ENCODE data around the gene PLCXD3. TPM values are rescaled to one million over a fixed set of nuclear protein-coding genes. Genes with fewer than 3 reads are reported as not detected.

The PLCXD3 gene
- total and polyA plus RNA-seq, 2 of the 4 experiments (the other 2 are of a cell fraction), result under 0.01 to 0.02 TPM

DNA sequence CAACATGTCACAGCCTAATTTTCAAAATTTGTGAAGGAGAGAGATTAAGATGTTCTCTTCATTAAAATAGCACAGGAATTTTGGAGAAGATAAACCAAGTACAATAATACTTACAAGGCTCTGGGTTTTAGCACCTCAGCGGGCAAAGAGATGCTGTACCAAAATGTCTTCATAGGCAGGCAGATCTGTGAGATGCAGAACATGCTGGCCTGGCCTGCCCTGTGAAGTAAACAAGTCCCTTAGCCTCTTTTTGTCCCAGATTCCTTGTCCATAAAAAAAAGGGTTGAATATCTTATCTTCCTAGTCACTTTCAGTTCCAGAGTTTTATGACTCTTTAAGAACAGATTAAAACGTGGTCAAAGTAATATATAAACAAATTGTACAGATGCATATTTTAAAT is 244.0 kb downstream of the PLCXD3 start:
- ChIA-PET POLR2A (ENCODE audit: unreplicated experiment) (no interaction called here), CTCF (interaction anchor here (0.6 to 0.9 kb wide), 3 partner anchors 12 to 1852 kb away, joined by 3 to 4 read pairs (median 3); no protein-coding TSS in a partner anchor)
- ATAC-seq (ENCODE audit: low read depth) (no peak), DNase-seq (no peak)
- Histone ChIP-seq H2BK15ac (ENCODE audit: low read depth, low read length) (peak overlapping the region; percentile 69; the same call in 1 of the 3 replicates), H2BK120ac (ENCODE audit: low read depth, low read length) (peak overlapping the region; percentile 60), H3K4me1 (ENCODE audit: control insufficient read depth, insufficient read depth, low read length) (peaks cover 3% of the 10 kb centered on the region), H3K56ac (ENCODE audit: extremely low read depth, insufficient read depth, low read length) (no peak overlapping the region), H3K18ac (ENCODE audit: low read depth, low read length) (peak overlapping the region; percentile 90; the same call in 1 of the 2 replicates), H4K8ac (ENCODE audit: low read depth in 2 of 2, low read length in 2 of 2) (peak overlapping the region in 1 of 2 experiments; percentile 76; a peak in 2 of 4 replicates), H3K14ac (replicated peaks; ENCODE audit: low read depth, low read length) (0 out of 2 replicates have a peak overlapping the region, but pooled peaks have one; percentile 24), H2BK20ac (ENCODE audit: low read depth, low read length) (0 out of 2 replicates have a peak overlapping the region, but pooled peaks have one; percentile 24), H4K5ac (ENCODE audit: low read depth, low read length) (peak overlapping the region; percentile 78; the same call in 1 of the 2 replicates), H4K20me1 (ENCODE audit: insufficient read depth, low read length) (no peaks in the 10 kb centered on the region), H2AFZ (replicated peaks; ENCODE audit: low read length, poor library complexity) (peak overlapping the region; percentile 77), H3K9me3 (ENCODE audit: control insufficient read depth, insufficient read depth, low read length) (no peaks in the 10 kb centered on the region), H2AK9ac (replicated peaks; ENCODE audit: low read depth, low read length, poor library complexity) (no peak overlapping the region), H3K9ac (ENCODE audit: low read depth, low read length) (no peak overlapping the region), H3K36me3 (ENCODE audit: control insufficient read depth, insufficient read depth, low read length) (no peaks in the 10 kb centered on the region), H3K4me3 (ENCODE audit: insufficient read depth, low read depth, low read length) (no peak overlapping the region), H3K23ac (ENCODE audit: low read depth, low read length) (no peak overlapping the region), H2AK5ac (ENCODE audit: low read depth, low read length) (no peak overlapping the region), H3K79me1 (ENCODE audit: low read depth in 1 of 2, low read length in 2 of 2) (no peaks in the 10 kb centered on the region), H3K4me2 (ENCODE audit: low read depth, low read length) (no peak overlapping the region), H2BK5ac (ENCODE audit: low read depth, low read length, poor library complexity, severe bottlenecking) (no peak overlapping the region), H3K4ac (ENCODE audit: low read depth, low read length) (no peak overlapping the region), H3K27ac (ENCODE audit: insufficient read depth, low read length) (no peak overlapping the region), H3K27me3 (ENCODE audit: control insufficient read depth, insufficient read depth, low read length) (no peaks in the 10 kb centered on the region), H4K91ac (ENCODE audit: insufficient read depth, low read depth, low read length) (no peak overlapping the region), H3K9me1 (ENCODE audit: insufficient read depth, low read length) (no peaks in the 10 kb centered on the region)
- no CpG with 5 or more reads among the region's 2 CpGs for WGBS, 2 experiments (ENCODE audit: extremely low coverage in 2 of 2, insufficient read length in 1 of 2)
- intact Hi-C loops (cut with micrococcal nuclease), result loop anchor here (5.0 kb wide), 1 partner anchor 576 kb away; no protein-coding TSS in a partner anchor
- no TSS peak for BruUV-seq (replicated peaks)
- no peak for TF ChIP-seq RAD21 (IDR thresholded peaks at IDR 0.05; ENCODE audit: low read length)
- TF ChIP-seq NFE2L2 (IDR thresholded peaks at IDR 0.05; ENCODE audit: low read depth, low read length), result no peak
- TF ChIP-seq, protein P1, sequence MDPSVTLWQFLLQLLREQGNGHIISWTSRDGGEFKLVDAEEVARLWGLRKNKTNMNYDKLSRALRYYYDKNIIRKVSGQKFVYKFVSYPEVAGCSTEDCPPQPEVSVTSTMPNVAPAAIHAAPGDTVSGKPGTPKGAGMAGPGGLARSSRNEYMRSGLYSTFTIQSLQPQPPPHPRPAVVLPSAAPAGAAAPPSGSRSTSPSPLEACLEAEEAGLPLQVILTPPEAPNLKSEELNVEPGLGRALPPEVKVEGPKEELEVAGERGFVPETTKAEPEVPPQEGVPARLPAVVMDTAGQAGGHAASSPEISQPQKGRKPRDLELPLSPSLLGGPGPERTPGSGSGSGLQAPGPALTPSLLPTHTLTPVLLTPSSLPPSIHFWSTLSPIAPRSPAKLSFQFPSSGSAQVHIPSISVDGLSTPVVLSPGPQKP (IDR thresholded peaks at IDR 0.05; ENCODE audit: borderline replicate concordance, low read depth, low read length), result no peak
- TF ChIP-seq MAZ (IDR thresholded peaks at IDR 0.05; ENCODE audit: borderline replicate concordance, low read depth, low read length), result no peak
- TF ChIP-seq, protein P2, sequence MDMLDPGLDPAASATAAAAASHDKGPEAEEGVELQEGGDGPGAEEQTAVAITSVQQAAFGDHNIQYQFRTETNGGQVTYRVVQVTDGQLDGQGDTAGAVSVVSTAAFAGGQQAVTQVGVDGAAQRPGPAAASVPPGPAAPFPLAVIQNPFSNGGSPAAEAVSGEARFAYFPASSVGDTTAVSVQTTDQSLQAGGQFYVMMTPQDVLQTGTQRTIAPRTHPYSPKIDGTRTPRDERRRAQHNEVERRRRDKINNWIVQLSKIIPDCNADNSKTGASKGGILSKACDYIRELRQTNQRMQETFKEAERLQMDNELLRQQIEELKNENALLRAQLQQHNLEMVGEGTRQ (IDR thresholded peaks at IDR 0.05; ENCODE audit: low read depth, low read length), result no peak
- TF ChIP-seq CEBPB (IDR thresholded peaks at IDR 0.05; ENCODE audit: low read depth, low read length), result no peak
- TF ChIP-seq MXI1 (IDR thresholded peaks at IDR 0.05; ENCODE audit: borderline replicate concordance, low read depth, low read length), result no peak
- TF ChIP-seq BHLHE40 (IDR thresholded peaks at IDR 0.05; ENCODE audit: low read depth, low read length), result no peak
- TF ChIP-seq, protein P3, sequence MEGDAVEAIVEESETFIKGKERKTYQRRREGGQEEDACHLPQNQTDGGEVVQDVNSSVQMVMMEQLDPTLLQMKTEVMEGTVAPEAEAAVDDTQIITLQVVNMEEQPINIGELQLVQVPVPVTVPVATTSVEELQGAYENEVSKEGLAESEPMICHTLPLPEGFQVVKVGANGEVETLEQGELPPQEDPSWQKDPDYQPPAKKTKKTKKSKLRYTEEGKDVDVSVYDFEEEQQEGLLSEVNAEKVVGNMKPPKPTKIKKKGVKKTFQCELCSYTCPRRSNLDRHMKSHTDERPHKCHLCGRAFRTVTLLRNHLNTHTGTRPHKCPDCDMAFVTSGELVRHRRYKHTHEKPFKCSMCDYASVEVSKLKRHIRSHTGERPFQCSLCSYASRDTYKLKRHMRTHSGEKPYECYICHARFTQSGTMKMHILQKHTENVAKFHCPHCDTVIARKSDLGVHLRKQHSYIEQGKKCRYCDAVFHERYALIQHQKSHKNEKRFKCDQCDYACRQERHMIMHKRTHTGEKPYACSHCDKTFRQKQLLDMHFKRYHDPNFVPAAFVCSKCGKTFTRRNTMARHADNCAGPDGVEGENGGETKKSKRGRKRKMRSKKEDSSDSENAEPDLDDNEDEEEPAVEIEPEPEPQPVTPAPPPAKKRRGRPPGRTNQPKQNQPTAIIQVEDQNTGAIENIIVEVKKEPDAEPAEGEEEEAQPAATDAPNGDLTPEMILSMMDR (conservative IDR thresholded peaks at IDR 0.05; ENCODE audit: low read depth, low read length), result no peak
- TF ChIP-seq CHD1 (IDR thresholded peaks at IDR 0.05; ENCODE audit: low read depth, low read length), result no peak
- TF ChIP-seq SMC3 (IDR thresholded peaks at IDR 0.05; ENCODE audit: low read depth, low read length), result no peak
- TF ChIP-seq RCOR1 (IDR thresholded peaks at IDR 0.05; ENCODE audit: insufficient replicate concordance, low read length), result no peak
- no peak for TF ChIP-seq POLR2A (IDR thresholded peaks at IDR 0.05; ENCODE audit: low read depth, low read length)
- TF ChIP-seq MAFK (IDR thresholded peaks at IDR 0.05; ENCODE audit: low read depth, low read length), result no peak
- no peak for TF ChIP-seq RFX5 (IDR thresholded peaks at IDR 0.05; ENCODE audit: low read depth, low read length)
- TF ChIP-seq FOS (IDR thresholded peaks at IDR 0.05; ENCODE audit: low read depth, low read length), result no peak
- in situ Hi-C loops (cut with MboI; ENCODE audit: low sequenced_read_pairs), result loop anchor here (25.0 kb wide), 1 partner anchor 571 kb away; no protein-coding TSS in a partner anchor
- dilution Hi-C loops (cut with HindIII; ENCODE audit: low sequenced_read_pairs, unreplicated experiment), result no loop called here

Measured in IMR-90 (cell line).